BJ (cell line): ENCODE results near the gene TRIML2. TPM values are rescaled to one million over a fixed set of nuclear protein-coding genes. Genes with fewer than 3 reads are reported as not detected.

Experiments
- CTCF ChIA-PET: fragments of 350-600 bp; formaldehyde crosslinking; extraction: SDS; loops from one replicate; lab custom pipeline; 2021; ENCODE audit warnings: antibody characterized with exemption, inconsistent platforms; lab: Yijun Ruan, JAX
- POLR2A ChIA-PET: fragments of 300-600 bp; sonication (Branson Sonifier 250); formaldehyde crosslinking; extraction: SDS; loops from one replicate; lab custom pipeline; 2021; ENCODE audit warnings: antibody characterized with exemption; lab: Charles Lee
- DNase-seq: peaks from one replicate; pipeline ENCODE4 v3.0.0-alpha.2; 2011; ENCODE audit warnings: low read depth
- H3K27me3 ChIP-seq: 2 replicates; pipeline ENCODE4 v1.6.0; 2011; ENCODE audit warnings: low read length; ENCODE audit not compliant: control insufficient read depth, insufficient read depth
- H3K36me3 ChIP-seq: 2 replicates; pipeline ENCODE4 v1.5.1; 2011; ENCODE audit warnings: low read length; ENCODE audit not compliant: control insufficient read depth, insufficient read depth
- H3K4me3 ChIP-seq: 2 replicates; pipeline ENCODE4 v1.5.1; 2011; ENCODE audit warnings: low read depth, mild to moderate bottlenecking, control low read depth, low read length
- CTCF ChIP-seq: IDR thresholded peaks from 2 replicates; pipeline ENCODE4 v1.5.1; 2011; ENCODE audit warnings: low read depth, mild to moderate bottlenecking, control low read depth, inconsistent platforms, low read length, moderate library complexity; ENCODE audit not compliant: insufficient read depth
- polyA plus RNA-seq: library from polyadenylated mRNA; depleted of rRNA; stranded (reverse); fragments of >200 nt; gene quantifications from 2 replicates; pipeline ENCODE4 v1.2.3, GENCODE V29; 2011; rRNA removed
- small RNA-seq: library from RNA; depleted of rRNA; stranded (forward); fragments of <200 nt; gene quantifications from one replicate; pipeline ENCODE3, GENCODE V24; 2012; ENCODE audit warnings: low replicate concordance, low read depth; ENCODE audit not compliant: insufficient read length

The TRIML2 gene
- polyA plus RNA-seq, 1 experiment = not detected

- CTCF ChIA-PET = no interaction called here
- no peak for TF ChIP-seq CTCF
- Histone ChIP-seq H3K27me3 (no peaks in the 10 kb centered on the region), H3K4me3 (no peak overlapping the region), H3K36me3 (no peaks in the 10 kb centered on the region)
- POLR2A ChIA-PET = no interaction called here
- DNase-seq = no peak
These were observed 66.2 kb downstream of the TRIML2 start for GRCh38 chr4:188043154-188043553.

- no peak for DNase-seq
- no peak for TF ChIP-seq CTCF
- POLR2A ChIA-PET = no interaction called here
- CTCF ChIA-PET = no interaction called here
- Histone ChIP-seq H3K27me3 (no peaks in the 10 kb centered on the region), H3K36me3 (no peaks in the 10 kb centered on the region), H3K4me3 (no peak overlapping the region)
These were observed 67.2 kb downstream of the TRIML2 start for GRCh38 chr4:188042191-188042590.

- Histone ChIP-seq H3K27me3 (no peaks in the 10 kb centered on the region), H3K36me3 (no peaks in the 10 kb centered on the region), H3K4me3 (no peak overlapping the region)
- CTCF ChIA-PET = no interaction called here
- POLR2A ChIA-PET = no interaction called here
- no peak for TF ChIP-seq CTCF
- no peak for DNase-seq
These were observed 67.7 kb downstream of the TRIML2 start for GRCh38 chr4:188041721-188042120.

Small RNAs within 50 kb of the gene (small RNA-seq; reads per million reads assigned to genes)
- gene RNU6-173P = not detected

Other genes with a start within 250 kb of the TRIML2 start
- not detected in 2 replicates for gene ZFP42, start 113.8 kb downstream of the TRIML2 start, polyA plus RNA-seq
- gene TRIML1, start 29.8 kb upstream of the TRIML2 start, polyA plus RNA-seq = not detected in 2 replicates